Neural cell (in vitro differentiated cells): ENCODE results near the gene PRDM2.

Experiments used
- EZH2 ChIP-seq: fragments of 200-600, 300-800 bp; shearing (Covaris generic), sonication (generic); IDR thresholded peaks from 2 replicates; pipeline ENCODE4 v1.6.1; 2014; ENCODE audit warnings: antibody characterized with exemption, low read length, borderline replicate concordance, mild to moderate bottlenecking; ENCODE audit not compliant: insufficient read depth, poor library complexity, severe bottlenecking
- POLR2AphosphoS5 ChIP-seq: IDR thresholded peaks from 2 replicates; pipeline ENCODE4 v1.6.1; 2012
- TAF1 ChIP-seq: IDR thresholded peaks from 2 replicates; pipeline ENCODE4 v1.6.1; 2012; ENCODE audit warnings: low read depth
- TF ChIP-seq, protein P1 (sequence below): fragments of 450-650 bp; IDR thresholded peaks from 2 replicates; pipeline ENCODE4 v1.5.1; 2014; ENCODE audit warnings: antibody characterized with exemption, mild to moderate bottlenecking, moderate library complexity; ENCODE audit not compliant: poor library complexity, severe bottlenecking

DNA sequence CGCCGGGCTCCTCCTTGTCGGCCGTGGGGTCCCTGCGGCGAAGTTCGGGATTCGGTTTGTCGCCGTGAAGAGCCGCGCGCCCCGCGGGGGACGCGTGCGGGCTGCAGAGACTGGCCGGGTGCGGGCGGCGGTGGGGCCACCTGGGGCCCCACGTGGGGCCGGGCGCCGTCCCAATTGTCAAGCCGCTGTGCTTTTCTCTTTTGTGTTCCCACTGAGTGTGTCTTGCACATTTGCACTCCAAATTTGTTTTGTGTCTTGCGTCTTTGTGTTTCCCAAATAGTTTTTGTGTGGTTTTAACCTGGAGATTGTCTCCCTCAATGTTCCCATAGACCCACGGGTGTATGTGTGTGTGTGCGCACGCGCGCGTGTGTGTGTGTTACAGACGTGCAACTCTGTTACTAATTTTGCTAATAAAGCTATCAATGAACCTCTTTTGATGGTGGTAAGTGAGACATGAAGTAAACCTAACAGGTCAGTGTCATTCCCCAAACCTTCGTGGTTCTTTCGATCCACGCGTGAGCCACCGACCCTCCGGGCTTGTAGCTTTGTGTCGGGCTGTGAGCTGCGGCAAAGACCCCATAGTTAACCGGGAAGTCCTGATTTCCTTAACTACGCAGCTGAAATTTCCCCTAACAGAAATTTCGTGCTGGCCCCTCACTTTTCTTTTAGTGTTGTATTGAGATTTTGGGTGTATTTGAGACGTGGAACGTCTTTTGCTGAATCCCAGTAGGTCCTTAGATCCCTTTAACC lies 708 bp downstream of the PRDM2 start:
- TF ChIP-seq TAF1 = no peak
- TF ChIP-seq, protein P1, sequence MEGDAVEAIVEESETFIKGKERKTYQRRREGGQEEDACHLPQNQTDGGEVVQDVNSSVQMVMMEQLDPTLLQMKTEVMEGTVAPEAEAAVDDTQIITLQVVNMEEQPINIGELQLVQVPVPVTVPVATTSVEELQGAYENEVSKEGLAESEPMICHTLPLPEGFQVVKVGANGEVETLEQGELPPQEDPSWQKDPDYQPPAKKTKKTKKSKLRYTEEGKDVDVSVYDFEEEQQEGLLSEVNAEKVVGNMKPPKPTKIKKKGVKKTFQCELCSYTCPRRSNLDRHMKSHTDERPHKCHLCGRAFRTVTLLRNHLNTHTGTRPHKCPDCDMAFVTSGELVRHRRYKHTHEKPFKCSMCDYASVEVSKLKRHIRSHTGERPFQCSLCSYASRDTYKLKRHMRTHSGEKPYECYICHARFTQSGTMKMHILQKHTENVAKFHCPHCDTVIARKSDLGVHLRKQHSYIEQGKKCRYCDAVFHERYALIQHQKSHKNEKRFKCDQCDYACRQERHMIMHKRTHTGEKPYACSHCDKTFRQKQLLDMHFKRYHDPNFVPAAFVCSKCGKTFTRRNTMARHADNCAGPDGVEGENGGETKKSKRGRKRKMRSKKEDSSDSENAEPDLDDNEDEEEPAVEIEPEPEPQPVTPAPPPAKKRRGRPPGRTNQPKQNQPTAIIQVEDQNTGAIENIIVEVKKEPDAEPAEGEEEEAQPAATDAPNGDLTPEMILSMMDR = no peak
- TF ChIP-seq POLR2AphosphoS5 = no peak
- TF ChIP-seq EZH2 = no peak
